CD4-positive, CD25-positive, alpha-beta regulatory T cell (primary cell): Measurements from ENCODE around the gene RNF43. TPM values are rescaled to one million over a fixed set of nuclear protein-coding genes. Genes with fewer than 3 reads are reported as not detected.

Experiments used
- ATAC-seq, 2 donors: fragments of 150-1000 bp; cut with Tn5 transposase; one replicate each; pipeline ENCODE4 v1.10.0; 2021; ENCODE audit warnings: low read depth in 2 of 2, moderate number of reproducible peaks in 2 of 2, moderate library complexity in 1 of 2
- DNase-seq, 3 donors: peaks; one replicate each; pipeline versions ENCODE4 v3.0.0 to v3.0.0-alpha.2; 2012 to 2022; ENCODE audit warnings: mixed read lengths in 1 of 3
- H3K27ac ChIP-seq: one replicate; pipeline ENCODE4 v1.7.0; 2013; ENCODE audit warnings: mild to moderate bottlenecking, low read length; ENCODE audit not compliant: insufficient read depth, poor library complexity, severe bottlenecking
- H3K27me3 ChIP-seq: one replicate; pipeline ENCODE4 v1.7.0; 2013; ENCODE audit warnings: low read length; ENCODE audit not compliant: control insufficient read depth, insufficient read depth
- H3K36me3 ChIP-seq: one replicate; pipeline ENCODE4 v1.7.0; 2013; ENCODE audit warnings: mild to moderate bottlenecking, low read length, moderate library complexity; ENCODE audit not compliant: control insufficient read depth, insufficient read depth
- H3K4me1 ChIP-seq: 2 replicates; pipeline ENCODE4 v1.7.0; 2013; ENCODE audit warnings: mild to moderate bottlenecking, low read length; ENCODE audit not compliant: insufficient read depth, control insufficient read depth, poor library complexity, severe bottlenecking
- H3K4me3 ChIP-seq: one replicate; pipeline ENCODE4 v1.7.0; 2013; ENCODE audit warnings: low read depth, mild to moderate bottlenecking, low read length, moderate library complexity
- H3K9me3 ChIP-seq, 2 experiments: 1 replicate in 1 of 2; 2 replicates in 1 of 2; pipeline ENCODE4 v1.7.0; 2013; ENCODE audit warnings: low read length in 2 of 2, mild to moderate bottlenecking in 1 of 2, moderate library complexity in 1 of 2; ENCODE audit not compliant: control insufficient read depth in 2 of 2
- H3K27ac Mint-ChIP-seq, 3 donors: one replicate each; pipeline ENCODE4 v1.8.0; 2020 to 2022; ENCODE audit warnings: mild to moderate bottlenecking in 3 of 3, mixed read lengths in 3 of 3, moderate library complexity in 2 of 3
- H3K27me3 Mint-ChIP-seq: one replicate; pipeline ENCODE4 v1.8.0; 2022; ENCODE audit warnings: mild to moderate bottlenecking, mixed read lengths
- H3K36me3 Mint-ChIP-seq: one replicate; pipeline ENCODE4 v1.8.0; 2020; ENCODE audit warnings: mixed read lengths
- H3K4me1 Mint-ChIP-seq, 4 donors: one replicate each; pipeline ENCODE4 v1.8.0; 2020 to 2022; ENCODE audit warnings: mixed read lengths in 4 of 4, mild to moderate bottlenecking in 1 of 4
- H3K4me3 Mint-ChIP-seq, 4 donors: one replicate each; pipeline ENCODE4 v1.8.0; 2020 to 2022; ENCODE audit warnings: mild to moderate bottlenecking in 4 of 4, mixed read lengths in 4 of 4, moderate library complexity in 3 of 4
- H3K9me3 Mint-ChIP-seq, 7 donors: one replicate each; pipeline ENCODE4 v1.8.0; 2020 to 2022; ENCODE audit warnings: mixed read lengths in 7 of 7, mild to moderate bottlenecking in 3 of 7, moderate library complexity in 2 of 7
- polyA plus RNA-seq, 4 donors: library from polyadenylated mRNA; unstranded; fragments of 300-500 nt; fragmentation: Illumina TruSeq; gene quantifications; one replicate each; pipeline ENCODE4 v1.2.3, GENCODE V29; 2021
- total RNA-seq: library from RNA; stranded (reverse); gene quantifications from one replicate; pipeline ENCODE4 v1.2.3, GENCODE V29; 2022

RNF43 gene
- 3.3 TPM for total RNA-seq
- polyA plus RNA-seq = under 1 TPM in 3 of 4 donors, not detected in 1; 0.23 to 0.90 (median 0.65) TPM

GRCh38 chr17:58417300-58418092, at the start of gene RNF43:
TSS of gene RNF43 (minus strand) at chr17:58417534. CDS start at chr17:58415577, 1,957 bp downstream.
- Histone ChIP-seq H3K4me3 (peak within 1 kb of the TSS; percentile 43), H3K36me3 (no peaks in the 10 kb centered on the region), H3K27me3 (no peaks in the 10 kb centered on the region), H3K27ac (peak within 1 kb of the TSS; percentile 65), H3K9me3 (no peaks in the 10 kb centered on the region), H3K4me1 (peaks cover 11% of the 10 kb centered on the region)
- ATAC-seq (peak; percentile 100), DNase-seq (peak; percentile 76 to 96 (median 88))
- H3K9me3 Mint-ChIP-seq = no peaks in the 10 kb centered on the region
- H3K27me3 Mint-ChIP-seq = no peaks in the 10 kb centered on the region
- no peaks in the 10 kb centered on the region for H3K36me3 Mint-ChIP-seq
- peak within 1 kb of the TSS; percentile 0 to 95 (median 53) for H3K27ac Mint-ChIP-seq
- peak within 1 kb of the TSS in 1 of 4 donors; percentile 2 for H3K4me3 Mint-ChIP-seq
- H3K4me1 Mint-ChIP-seq = peaks cover 0 to 23% (median 15%) of the 10 kb centered on the region in 4 donors

- DNase-seq (no peak), ATAC-seq (no peak)
- peaks cover 0 to 4% (median 2%) of the 10 kb centered on the region in 4 donors for H3K4me1 Mint-ChIP-seq
- no peak overlapping the region for H3K4me3 Mint-ChIP-seq
- Histone ChIP-seq H3K4me1 (no peaks in the 10 kb centered on the region), H3K27ac (no peak overlapping the region), H3K9me3 (no peaks in the 10 kb centered on the region), H3K36me3 (no peaks in the 10 kb centered on the region), H3K4me3 (no peak overlapping the region), H3K27me3 (no peaks in the 10 kb centered on the region)
- peaks cover 0 to 2% (median 0%) of the 10 kb centered on the region in 7 donors for H3K9me3 Mint-ChIP-seq
- no peaks in the 10 kb centered on the region for H3K27me3 Mint-ChIP-seq
- peaks cover 21% of the 10 kb centered on the region for H3K36me3 Mint-ChIP-seq
- no peak overlapping the region for H3K27ac Mint-ChIP-seq
Measured at GRCh38 chr17:58455491-58455890, 38.2 kb upstream of the RNF43 start.

GRCh38 chr17:58452738-58453137, 35.4 kb upstream of the RNF43 start:
- Mint-ChIP-seq H3K4me1 (peaks cover 0 to 4% (median 0%) of the 10 kb centered on the region in 4 donors), H3K9me3 (peaks cover 0 to 2% (median 0%) of the 10 kb centered on the region in 7 donors), H3K27me3 (no peaks in the 10 kb centered on the region), H3K27ac (no peak overlapping the region), H3K4me3 (no peak overlapping the region), H3K36me3 (peaks cover 21% of the 10 kb centered on the region)
- Histone ChIP-seq H3K9me3 (no peaks in the 10 kb centered on the region), H3K27me3 (no peaks in the 10 kb centered on the region), H3K36me3 (peaks cover 2% of the 10 kb centered on the region), H3K4me3 (no peak overlapping the region), H3K4me1 (no peaks in the 10 kb centered on the region), H3K27ac (no peak overlapping the region)
- DNase-seq = no peak
- ATAC-seq = no peak

- Histone ChIP-seq H3K27me3 (no peaks in the 10 kb centered on the region), H3K4me1 (no peaks in the 10 kb centered on the region), H3K27ac (no peak overlapping the region), H3K36me3 (peaks cover 4% of the 10 kb centered on the region), H3K9me3 (no peaks in the 10 kb centered on the region), H3K4me3 (no peak overlapping the region)
- ATAC-seq = peak in 1 of 2 donors; percentile 64
- peaks cover 34% of the 10 kb centered on the region for H3K36me3 Mint-ChIP-seq
- peak; percentile 33 to 80 (median 38) for DNase-seq
- no peaks in the 10 kb centered on the region for H3K9me3 Mint-ChIP-seq
- no peak overlapping the region for H3K4me3 Mint-ChIP-seq
- no peaks in the 10 kb centered on the region for H3K27me3 Mint-ChIP-seq
- peaks cover 7 to 16% (median 13%) of the 10 kb centered on the region in 4 donors for H3K4me1 Mint-ChIP-seq
- no peak overlapping the region for H3K27ac Mint-ChIP-seq
Measured at GRCh38 chr17:58447039-58447975, 30.0 kb upstream of the RNF43 start.

GRCh38 chr17:58446086-58446485, 28.8 kb upstream of the RNF43 start:
- Histone ChIP-seq H3K27ac (no peak overlapping the region), H3K4me1 (no peaks in the 10 kb centered on the region), H3K27me3 (no peaks in the 10 kb centered on the region), H3K9me3 (no peaks in the 10 kb centered on the region), H3K36me3 (peaks cover 6% of the 10 kb centered on the region), H3K4me3 (no peak overlapping the region)
- peaks cover 34% of the 10 kb centered on the region for H3K36me3 Mint-ChIP-seq
- H3K27me3 Mint-ChIP-seq = no peaks in the 10 kb centered on the region
- ATAC-seq = no peak
- peaks cover 7 to 14% (median 13%) of the 10 kb centered on the region in 4 donors for H3K4me1 Mint-ChIP-seq
- no peak overlapping the region for H3K27ac Mint-ChIP-seq
- no peak for DNase-seq
- no peak overlapping the region for H3K4me3 Mint-ChIP-seq
- H3K9me3 Mint-ChIP-seq = no peaks in the 10 kb centered on the region

- Mint-ChIP-seq H3K4me1 (no peaks in the 10 kb centered on the region), H3K27ac (no peak overlapping the region), H3K4me3 (no peak overlapping the region), H3K27me3 (peaks cover 4% of the 10 kb centered on the region), H3K9me3 (no peaks in the 10 kb centered on the region), H3K36me3 (peaks cover 18% of the 10 kb centered on the region)
- H3K4me3 ChIP-seq = no peak overlapping the region
- no peak for ATAC-seq
- no peak for DNase-seq
- no peaks in the 10 kb centered on the region for H3K27me3 ChIP-seq
- peaks cover 4% of the 10 kb centered on the region for H3K36me3 ChIP-seq
- H3K9me3 ChIP-seq = no peaks in the 10 kb centered on the region
- no peaks in the 10 kb centered on the region for H3K4me1 ChIP-seq
- H3K27ac ChIP-seq = no peak overlapping the region
Measured at GRCh38 chr17:58436805-58437239, 19.5 kb upstream of the RNF43 start.

- Histone ChIP-seq H3K27me3 (no peaks in the 10 kb centered on the region), H3K9me3 (no peaks in the 10 kb centered on the region), H3K4me1 (no peaks in the 10 kb centered on the region), H3K4me3 (no peak overlapping the region), H3K36me3 (peaks cover 4% of the 10 kb centered on the region), H3K27ac (no peak overlapping the region)
- H3K4me1 Mint-ChIP-seq = no peaks in the 10 kb centered on the region
- ATAC-seq (no peak), DNase-seq (no peak)
- peaks cover 18% of the 10 kb centered on the region for H3K36me3 Mint-ChIP-seq
- H3K4me3 Mint-ChIP-seq = no peak overlapping the region
- H3K27ac Mint-ChIP-seq = peak overlapping the region in 1 of 3 donors; percentile 18
- H3K9me3 Mint-ChIP-seq = peaks cover 0 to 2% (median 0%) of the 10 kb centered on the region in 7 donors
- peaks cover 4% of the 10 kb centered on the region for H3K27me3 Mint-ChIP-seq
Measured at GRCh38 chr17:58436245-58436644, 18.9 kb upstream of the RNF43 start.
